ENCODE measurements around the gene ATP11C.

- TF ChIP-seq POLR2A (IDR thresholded peaks at IDR 0.05; ENCODE audit: low read depth, low read length) (no peak), POLR2AphosphoS5 (IDR thresholded peaks at IDR 0.05; ENCODE audit: low read depth, low read length) (no peak), TAF1 (IDR thresholded peaks at IDR 0.05; ENCODE audit: low read depth, low read length) (no peak), SPI1 (IDR thresholded peaks at IDR 0.05; ENCODE audit: low read depth, low read length) (no peak), PAX5 (IDR thresholded peaks at IDR 0.05; ENCODE audit: insufficient read depth, low read length, severe bottlenecking) (no peak)
Observed at GRCh38 chrX:139762400-139763183, 170.3 kb downstream of the ATP11C start.
